Measurements from ENCODE around the gene RNFT2.

Gene RNFT2

DNA sequence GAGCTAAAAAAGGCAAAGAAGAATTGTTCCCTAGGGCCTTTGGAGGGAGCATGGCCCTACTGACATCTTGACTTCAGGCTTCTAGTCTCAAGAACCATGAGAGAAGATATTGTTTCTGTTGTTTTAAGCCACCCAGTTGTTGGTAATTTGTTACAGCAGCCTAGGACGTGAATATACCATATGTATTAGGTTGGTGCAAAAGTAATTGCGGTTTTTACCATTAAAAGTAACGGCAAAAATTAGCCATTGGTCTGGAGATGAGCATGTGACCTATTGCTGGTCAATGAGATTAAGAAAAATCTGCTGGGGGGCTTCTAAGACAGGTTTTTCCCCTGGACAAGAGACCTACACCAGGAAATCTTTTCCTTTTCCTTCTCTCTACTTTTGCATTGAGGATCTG, 152.9 kb downstream of the RNFT2 start:
- H3K9me3 ChIP-seq, result no peaks in the 10 kb centered on the region
- H3K27me3 ChIP-seq, result peaks cover 31% of the 10 kb centered on the region
- peaks cover 15 to 35% of the 10 kb centered on the region in 2 experiments for H3K4me1 ChIP-seq (ENCODE audit: control insufficient read depth in 1 of 2, insufficient read depth in 1 of 2, low read depth in 1 of 2, low read length in 1 of 2)
- no peak overlapping the region for H3K27ac ChIP-seq
- no peak overlapping the region for H3K4me3 ChIP-seq (ENCODE audit: low read depth in 1 of 2, low read length in 1 of 2)
- H3K36me3 ChIP-seq, result no peaks in the 10 kb centered on the region
- TF ChIP-seq, protein P1, sequence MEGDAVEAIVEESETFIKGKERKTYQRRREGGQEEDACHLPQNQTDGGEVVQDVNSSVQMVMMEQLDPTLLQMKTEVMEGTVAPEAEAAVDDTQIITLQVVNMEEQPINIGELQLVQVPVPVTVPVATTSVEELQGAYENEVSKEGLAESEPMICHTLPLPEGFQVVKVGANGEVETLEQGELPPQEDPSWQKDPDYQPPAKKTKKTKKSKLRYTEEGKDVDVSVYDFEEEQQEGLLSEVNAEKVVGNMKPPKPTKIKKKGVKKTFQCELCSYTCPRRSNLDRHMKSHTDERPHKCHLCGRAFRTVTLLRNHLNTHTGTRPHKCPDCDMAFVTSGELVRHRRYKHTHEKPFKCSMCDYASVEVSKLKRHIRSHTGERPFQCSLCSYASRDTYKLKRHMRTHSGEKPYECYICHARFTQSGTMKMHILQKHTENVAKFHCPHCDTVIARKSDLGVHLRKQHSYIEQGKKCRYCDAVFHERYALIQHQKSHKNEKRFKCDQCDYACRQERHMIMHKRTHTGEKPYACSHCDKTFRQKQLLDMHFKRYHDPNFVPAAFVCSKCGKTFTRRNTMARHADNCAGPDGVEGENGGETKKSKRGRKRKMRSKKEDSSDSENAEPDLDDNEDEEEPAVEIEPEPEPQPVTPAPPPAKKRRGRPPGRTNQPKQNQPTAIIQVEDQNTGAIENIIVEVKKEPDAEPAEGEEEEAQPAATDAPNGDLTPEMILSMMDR (IDR thresholded peaks at IDR 0.05), result no peak

- TF ChIP-seq, protein P1 (IDR thresholded peaks at IDR 0.05), result no peak
- no peaks in the 10 kb centered on the region for H3K36me3 ChIP-seq
- H3K27ac ChIP-seq, result no peak overlapping the region
- H3K9me3 ChIP-seq, result no peaks in the 10 kb centered on the region
- peaks cover 45% of the 10 kb centered on the region for H3K27me3 ChIP-seq
- H3K4me1 ChIP-seq (ENCODE audit: control insufficient read depth in 1 of 2, insufficient read depth in 1 of 2, low read depth in 1 of 2, low read length in 1 of 2), result peaks cover 12 to 26% of the 10 kb centered on the region in 2 experiments
- no peak overlapping the region for H3K4me3 ChIP-seq (ENCODE audit: low read depth in 1 of 2, low read length in 1 of 2)
Measured at GRCh38 chr12:116892349-116893140, 154.4 kb downstream of the RNFT2 start.

DNA sequence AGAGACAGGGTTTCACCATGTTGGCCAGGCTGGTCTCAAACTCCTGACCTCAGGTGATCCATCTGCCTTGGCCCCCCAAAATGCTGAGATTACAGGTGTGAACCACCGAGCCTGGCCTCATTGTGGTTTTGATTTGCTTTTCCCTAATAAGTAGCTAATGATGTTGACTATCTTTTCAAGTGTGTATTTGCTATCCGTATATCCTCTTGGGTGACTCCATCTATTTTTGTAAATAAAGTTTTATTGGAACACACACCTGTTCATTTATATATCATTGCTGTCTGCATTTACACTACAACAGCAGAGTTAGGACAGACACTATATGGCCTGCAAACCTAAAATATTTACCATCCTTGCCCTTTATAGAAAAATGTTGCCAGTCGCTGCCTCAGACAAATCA, 156.8 kb downstream of the RNFT2 start:
- Histone ChIP-seq H3K36me3 (no peaks in the 10 kb centered on the region), H3K27me3 (peaks cover 68% of the 10 kb centered on the region), H3K4me3 (ENCODE audit: low read depth in 1 of 2, low read length in 1 of 2) (no peak overlapping the region), H3K27ac (no peak overlapping the region), H3K9me3 (no peaks in the 10 kb centered on the region), H3K4me1 (ENCODE audit: control insufficient read depth in 1 of 2, insufficient read depth in 1 of 2, low read depth in 1 of 2, low read length in 1 of 2) (peaks cover 0 to 2% of the 10 kb centered on the region in 2 experiments)
- TF ChIP-seq, protein P1 (IDR thresholded peaks at IDR 0.05), result no peak

DNA sequence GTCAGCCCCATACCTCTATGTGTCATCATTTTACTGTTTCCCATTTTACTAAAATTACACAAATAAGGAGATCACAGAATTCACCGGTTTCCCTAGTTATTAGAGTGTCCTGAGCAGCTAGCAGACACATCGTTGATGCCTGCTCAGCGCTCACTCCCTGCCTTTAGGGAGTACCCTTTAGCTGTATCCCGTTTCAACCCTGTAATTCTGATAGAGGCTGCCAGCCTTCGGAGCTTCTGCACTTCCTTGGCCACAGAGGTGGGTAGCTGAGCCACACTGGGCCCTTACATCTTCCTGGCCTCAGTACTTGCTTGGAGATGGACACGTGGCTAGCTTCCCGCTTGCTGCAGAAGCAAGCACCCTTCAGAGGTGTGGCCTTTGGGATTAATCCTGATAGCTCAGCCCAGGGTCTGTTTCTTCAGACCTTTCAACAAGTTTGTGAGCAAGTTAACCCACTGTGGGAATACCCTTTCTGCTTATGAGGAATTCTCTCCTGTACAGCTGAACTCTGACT, 158.4 kb downstream of the RNFT2 start:
- TF ChIP-seq, protein P1 (IDR thresholded peaks at IDR 0.05), result no peak
- Histone ChIP-seq H3K9me3 (no peaks in the 10 kb centered on the region), H3K27ac (no peak overlapping the region), H3K36me3 (no peaks in the 10 kb centered on the region), H3K4me1 (ENCODE audit: control insufficient read depth in 1 of 2, insufficient read depth in 1 of 2, low read depth in 1 of 2, low read length in 1 of 2) (no peaks in the 10 kb centered on the region), H3K4me3 (ENCODE audit: low read depth in 1 of 2, low read length in 1 of 2) (no peak overlapping the region), H3K27me3 (peaks cover 63% of the 10 kb centered on the region)

GRCh38 chr12:116897476-116897875, 159.4 kb downstream of the RNFT2 start:
- Histone ChIP-seq H3K4me3 (ENCODE audit: low read depth in 1 of 2, low read length in 1 of 2) (no peak overlapping the region), H3K36me3 (no peaks in the 10 kb centered on the region), H3K4me1 (ENCODE audit: control insufficient read depth in 1 of 2, insufficient read depth in 1 of 2, low read depth in 1 of 2, low read length in 1 of 2) (no peaks in the 10 kb centered on the region), H3K9me3 (no peaks in the 10 kb centered on the region), H3K27me3 (peaks cover 67% of the 10 kb centered on the region), H3K27ac (no peak overlapping the region)
- TF ChIP-seq, protein P1 (IDR thresholded peaks at IDR 0.05), result no peak
